ENCODE measurements around the gene BLNK. TPM values are rescaled to one million over a fixed set of nuclear protein-coding genes. Genes with fewer than 3 reads are reported as not detected.

The BLNK gene
- total and polyA plus RNA-seq, 8 donors, result 7.1 to 25.8 (median 12.7) TPM

GRCh38 chr10:96270571-96270970, 798 bp downstream of the BLNK start:
- Histone ChIP-seq H3K4me3 (peak overlapping the region; percentile 5 to 45 (median 34)), H3K9me3 (no peaks in the 10 kb centered on the region)
- FAIRE-seq, result no peak

GRCh38 chr10:96269438-96270300, 1.7 kb downstream of the BLNK start:
- Histone ChIP-seq H3K4me1 (peaks cover 27 to 43% (median 42%) of the 10 kb centered on the region in 3 donors), H3K27me3 (no peaks in the 10 kb centered on the region), H3K36me3 (no peaks in the 10 kb centered on the region), H3K27ac (peak overlapping the region in 3 of 4 donors; percentile 25 to 95 (median 84)), H3K4me3 (peak overlapping the region in 3 of 4 donors; percentile 29 to 45 (median 39)), H3K9me3 (no peaks in the 10 kb centered on the region)
- 47 to 48% methylated on average over 6 of the region's 6 CpGs for WGBS, 2 donors
- ATAC-seq, result peak in 2 of 4 donors; percentile 2 to 3
- TF ChIP-seq, protein P1, sequence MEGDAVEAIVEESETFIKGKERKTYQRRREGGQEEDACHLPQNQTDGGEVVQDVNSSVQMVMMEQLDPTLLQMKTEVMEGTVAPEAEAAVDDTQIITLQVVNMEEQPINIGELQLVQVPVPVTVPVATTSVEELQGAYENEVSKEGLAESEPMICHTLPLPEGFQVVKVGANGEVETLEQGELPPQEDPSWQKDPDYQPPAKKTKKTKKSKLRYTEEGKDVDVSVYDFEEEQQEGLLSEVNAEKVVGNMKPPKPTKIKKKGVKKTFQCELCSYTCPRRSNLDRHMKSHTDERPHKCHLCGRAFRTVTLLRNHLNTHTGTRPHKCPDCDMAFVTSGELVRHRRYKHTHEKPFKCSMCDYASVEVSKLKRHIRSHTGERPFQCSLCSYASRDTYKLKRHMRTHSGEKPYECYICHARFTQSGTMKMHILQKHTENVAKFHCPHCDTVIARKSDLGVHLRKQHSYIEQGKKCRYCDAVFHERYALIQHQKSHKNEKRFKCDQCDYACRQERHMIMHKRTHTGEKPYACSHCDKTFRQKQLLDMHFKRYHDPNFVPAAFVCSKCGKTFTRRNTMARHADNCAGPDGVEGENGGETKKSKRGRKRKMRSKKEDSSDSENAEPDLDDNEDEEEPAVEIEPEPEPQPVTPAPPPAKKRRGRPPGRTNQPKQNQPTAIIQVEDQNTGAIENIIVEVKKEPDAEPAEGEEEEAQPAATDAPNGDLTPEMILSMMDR (IDR thresholded peaks at IDR 0.05), result no peak
- DNase-seq, result no peak
- intact Hi-C loops (cut with DNase I), result no loop called here
- FAIRE-seq, result no peak

More at GRCh38 chr10:96270571-96270970, 798 bp downstream of the BLNK start:
- Histone ChIP-seq H3K27me3 (no peaks in the 10 kb centered on the region), H3K36me3 (no peaks in the 10 kb centered on the region), H3K4me1 (peaks cover 33 to 45% (median 42%) of the 10 kb centered on the region in 3 donors), H3K27ac (peak overlapping the region; percentile 53 to 95 (median 76))
- TF ChIP-seq, protein P1 (IDR thresholded peaks at IDR 0.05), result no peak
- WGBS, 2 donors, result 24 to 30% methylated on average over 2 of the region's 2 CpGs
- DNase-seq (no peak), ATAC-seq (peak in 2 of 4 donors; percentile 5 to 7)
- intact Hi-C loops (cut with DNase I), result no loop called here

DNA sequence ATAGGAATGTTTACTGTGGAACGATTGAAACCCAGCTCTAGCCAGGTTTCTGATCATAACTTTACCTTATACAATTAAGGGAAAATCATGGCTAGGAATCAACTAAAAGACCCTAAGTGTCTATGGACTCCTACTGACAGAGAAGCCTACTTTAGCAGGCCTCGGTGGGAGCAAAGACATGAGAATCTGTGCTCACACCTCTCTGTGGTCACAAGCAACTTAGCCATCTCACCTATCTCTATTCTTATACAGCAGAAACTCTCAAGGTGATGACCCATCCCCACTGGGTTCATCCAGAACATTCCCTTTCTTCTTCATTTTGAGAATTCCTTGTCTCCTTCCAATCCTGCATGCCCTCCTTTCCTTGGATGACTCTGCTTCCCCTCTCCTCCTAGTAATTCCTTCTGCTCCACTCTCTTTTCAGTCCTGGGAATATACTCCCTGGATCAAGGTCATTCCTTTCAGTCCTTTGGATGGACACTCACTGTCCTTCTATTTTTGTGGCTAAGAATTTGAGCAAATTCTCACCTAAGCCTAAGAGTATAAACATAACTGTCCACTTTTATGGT, 2.9 kb downstream of the BLNK start:
- H3K36me3 ChIP-seq, result no peaks in the 10 kb centered on the region
- DNase-seq (no peak), FAIRE-seq (no peak), ATAC-seq (no peak)
- H3K9me3 ChIP-seq, result no peaks in the 10 kb centered on the region
- H3K4me3 ChIP-seq, result no peak overlapping the region
- H3K4me1 ChIP-seq, result peaks cover 23 to 43% (median 42%) of the 10 kb centered on the region in 3 donors
- no peaks in the 10 kb centered on the region for H3K27me3 ChIP-seq
- TF ChIP-seq, protein P1 (IDR thresholded peaks at IDR 0.05), result no peak
- no peak overlapping the region for H3K27ac ChIP-seq
- WGBS, 2 donors, result 55 to 58% methylated on average over 2 of the region's 2 CpGs
- intact Hi-C loops (cut with DNase I), result no loop called here

GRCh38 chr10:96267234-96267705, 4.1 kb downstream of the BLNK start:
- H3K4me1 ChIP-seq, result peaks cover 13 to 41% (median 33%) of the 10 kb centered on the region in 3 donors
- no peak overlapping the region for H3K4me3 ChIP-seq
- no peak overlapping the region for H3K27ac ChIP-seq
- H3K9me3 ChIP-seq, result no peaks in the 10 kb centered on the region
- no peak for FAIRE-seq
- intact Hi-C loops (cut with DNase I), result no loop called here
- 72 to 75% methylated on average over 4 of the region's 4 CpGs for WGBS, 2 donors
- no peak for DNase-seq
- no peak for ATAC-seq
- H3K36me3 ChIP-seq, result no peaks in the 10 kb centered on the region
- TF ChIP-seq, protein P1 (IDR thresholded peaks at IDR 0.05), result no peak
- no peaks in the 10 kb centered on the region for H3K27me3 ChIP-seq
